ENCODE data around the gene VCL.
"Not testable (repeated sequence)": the region's sequence is repeated elsewhere in the genome, so short reads cannot be mapped to it uniquely, and the experiment has no call there.

The VCL gene

DNA sequence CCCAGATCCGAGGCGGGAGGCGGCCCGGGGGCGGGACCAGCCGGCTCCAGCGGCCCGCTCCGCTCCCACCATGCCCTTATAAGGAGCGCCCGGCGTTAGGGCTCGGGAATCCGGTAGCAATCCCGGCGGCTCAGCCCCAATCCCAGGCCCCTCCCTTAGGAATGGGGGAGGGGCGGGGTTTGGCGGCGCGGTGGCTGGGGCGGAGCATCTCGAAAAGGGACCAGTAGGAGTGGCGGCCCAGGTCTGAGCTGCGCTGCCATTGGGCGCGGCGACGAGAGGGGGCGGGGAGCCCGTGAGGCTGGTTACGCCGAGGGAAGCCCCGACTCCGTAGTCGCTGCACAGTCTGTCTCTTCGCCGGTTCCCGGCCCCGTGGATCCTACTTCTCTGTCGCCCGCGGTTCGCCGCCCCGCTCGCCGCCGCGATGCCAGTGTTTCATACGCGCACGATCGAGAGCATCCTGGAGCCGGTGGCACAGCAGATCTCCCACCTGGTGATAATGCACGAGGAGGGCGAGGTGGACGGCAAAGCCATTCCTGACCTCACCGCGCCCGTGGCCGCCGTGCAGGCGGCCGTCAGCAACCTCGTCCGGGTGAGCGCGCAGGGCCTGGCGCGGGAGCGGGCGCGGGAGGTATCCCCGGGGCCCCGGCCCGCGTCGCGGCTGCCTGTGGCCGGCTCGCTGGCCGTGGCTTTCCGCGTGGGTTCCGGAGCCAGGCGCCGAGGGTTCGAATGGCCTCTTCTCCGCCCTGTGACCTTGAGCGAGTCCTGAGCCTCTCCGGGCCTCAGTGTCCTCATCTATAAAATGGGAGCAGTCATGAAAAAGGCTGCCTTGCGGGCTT lies at the start of gene VCL:
Gene VCL (plus strand): TSS at position 330 of the 836 bp plus-strand sequence. CDS start 92 bp downstream, at position 422.
- peak; percentile 100 for DNase-seq

DNA sequence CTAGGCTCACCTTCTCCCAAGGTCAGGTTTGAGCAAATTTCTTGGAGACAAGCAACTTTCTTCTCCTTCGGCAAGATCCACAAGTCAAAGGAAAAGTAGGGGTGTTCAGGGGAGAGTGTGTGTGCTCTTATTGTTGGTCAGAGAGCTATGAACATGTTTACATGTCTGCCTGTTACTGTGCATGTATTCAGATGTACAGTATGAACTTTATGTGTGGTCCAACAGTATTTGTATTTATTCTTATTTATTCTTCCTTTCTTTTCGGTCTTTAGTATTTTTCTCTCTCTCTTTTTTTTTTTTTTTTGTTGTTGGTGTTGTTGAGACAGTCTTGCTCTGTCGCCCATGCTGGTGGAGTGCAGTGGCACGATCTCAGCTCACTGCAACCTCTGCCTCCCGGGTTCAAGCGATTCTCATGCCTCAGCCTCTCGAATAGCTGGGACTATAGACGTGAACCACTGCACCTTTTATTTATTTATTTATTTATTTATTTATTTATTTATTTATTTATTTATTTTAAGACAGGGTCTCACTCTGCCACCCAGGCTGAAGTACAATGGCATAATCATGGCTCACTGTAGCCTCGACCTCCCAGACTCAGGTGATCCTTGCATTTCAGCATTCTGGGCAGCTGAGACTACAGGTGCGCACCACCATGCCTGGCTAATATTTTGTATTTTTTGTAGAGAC lies 48.8 kb upstream of the VCL start:
- DNase-seq: no peak

DNA sequence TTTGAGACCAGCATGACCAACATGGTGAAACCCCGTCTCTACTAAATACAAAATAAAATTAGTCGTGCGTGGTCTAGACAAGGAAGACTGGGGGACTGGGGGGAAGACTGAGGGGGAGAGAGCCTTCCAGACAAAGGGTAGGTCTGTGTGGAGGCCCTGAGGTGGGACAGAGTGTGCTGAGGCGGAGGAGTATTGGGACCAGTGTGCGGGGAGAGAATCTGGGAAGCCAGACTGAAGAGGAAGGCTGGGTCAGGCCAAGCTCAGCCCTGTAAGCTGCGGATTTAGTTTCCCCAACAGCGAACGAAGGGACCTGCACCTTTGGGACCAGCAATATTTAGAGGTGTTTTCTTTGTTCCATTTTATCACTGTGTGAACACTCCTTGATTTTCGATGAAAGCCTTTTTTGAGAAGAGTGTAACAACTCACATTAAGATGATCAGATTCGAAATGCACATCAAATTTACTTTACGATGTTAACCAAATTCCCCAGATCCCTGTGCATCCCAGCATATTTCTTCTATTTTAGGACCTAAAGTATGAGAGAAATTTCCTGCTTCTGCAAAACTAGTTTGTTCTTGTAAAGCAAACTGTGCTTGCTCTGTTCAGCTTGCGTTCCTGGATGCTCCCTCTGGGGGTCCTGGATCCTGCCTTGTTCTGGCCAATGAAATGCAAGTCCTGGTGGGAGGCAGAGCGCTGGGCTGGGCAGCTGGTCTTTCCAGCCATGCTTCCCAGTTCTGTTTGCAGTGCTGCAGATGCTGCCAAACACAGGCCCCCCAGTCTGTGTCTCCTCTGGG lies 47.6 kb upstream of the VCL start:
- peak; percentile 82 for DNase-seq

DNA sequence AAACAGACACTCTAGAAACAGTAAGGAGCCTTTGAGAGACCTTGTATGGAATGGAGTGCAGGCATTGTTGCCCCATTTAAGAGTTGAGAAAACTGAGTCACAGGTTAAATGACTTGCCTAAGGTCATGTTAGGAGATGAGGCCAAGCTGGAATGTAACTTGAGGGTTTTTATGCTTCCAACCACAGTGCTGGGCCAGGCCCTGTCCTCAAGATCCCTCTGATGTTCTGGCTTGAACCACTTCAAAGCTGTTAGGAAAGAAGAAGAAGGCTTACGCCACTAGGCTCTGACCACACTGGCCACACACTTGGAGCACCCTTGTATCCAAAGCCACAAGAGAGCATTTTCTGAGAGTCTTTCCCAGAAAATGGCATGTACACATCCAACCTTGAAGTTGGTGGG lies 44.3 kb upstream of the VCL start:
- DNase-seq: peak; percentile 63

DNA sequence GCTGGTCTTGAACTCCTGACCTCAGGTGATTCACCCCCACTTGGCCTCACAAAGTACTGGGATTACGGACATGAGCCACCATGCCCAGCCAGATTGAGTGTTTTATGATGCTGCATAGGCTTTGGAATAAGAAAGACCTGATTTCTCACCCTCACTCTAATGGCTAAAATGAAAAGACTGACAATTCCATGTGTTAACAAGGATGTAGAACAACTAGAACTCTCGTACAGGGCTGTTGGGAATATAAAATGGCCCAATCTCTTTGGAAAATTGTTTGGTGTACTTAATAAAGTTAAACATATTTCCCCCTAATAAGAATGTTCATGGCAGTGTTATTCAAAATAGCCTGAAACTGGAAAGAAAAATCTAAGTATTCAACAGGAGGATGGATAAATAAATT lies 43.2 kb upstream of the VCL start:
- DNase-seq: no peak

DNA sequence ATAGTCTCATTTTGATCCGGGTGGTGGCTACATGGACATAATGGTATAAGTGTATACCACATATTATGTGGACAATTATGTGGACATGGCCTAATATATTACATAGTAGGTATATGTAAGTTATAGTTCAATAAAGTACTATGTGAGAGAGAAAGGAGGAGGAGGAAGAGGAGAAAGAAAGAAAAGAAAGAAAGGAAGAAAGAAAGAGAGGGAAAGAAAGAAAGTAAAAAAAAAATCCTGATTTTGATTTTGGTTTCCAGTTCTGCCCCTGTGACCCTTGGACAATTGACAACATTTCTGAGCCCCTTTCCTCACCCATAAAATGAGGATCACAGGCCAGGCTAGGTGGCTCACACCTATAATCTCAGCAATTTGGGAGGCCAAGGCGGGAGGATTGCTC lies 42.2 kb upstream of the VCL start:
- DNase-seq: no peak

DNA sequence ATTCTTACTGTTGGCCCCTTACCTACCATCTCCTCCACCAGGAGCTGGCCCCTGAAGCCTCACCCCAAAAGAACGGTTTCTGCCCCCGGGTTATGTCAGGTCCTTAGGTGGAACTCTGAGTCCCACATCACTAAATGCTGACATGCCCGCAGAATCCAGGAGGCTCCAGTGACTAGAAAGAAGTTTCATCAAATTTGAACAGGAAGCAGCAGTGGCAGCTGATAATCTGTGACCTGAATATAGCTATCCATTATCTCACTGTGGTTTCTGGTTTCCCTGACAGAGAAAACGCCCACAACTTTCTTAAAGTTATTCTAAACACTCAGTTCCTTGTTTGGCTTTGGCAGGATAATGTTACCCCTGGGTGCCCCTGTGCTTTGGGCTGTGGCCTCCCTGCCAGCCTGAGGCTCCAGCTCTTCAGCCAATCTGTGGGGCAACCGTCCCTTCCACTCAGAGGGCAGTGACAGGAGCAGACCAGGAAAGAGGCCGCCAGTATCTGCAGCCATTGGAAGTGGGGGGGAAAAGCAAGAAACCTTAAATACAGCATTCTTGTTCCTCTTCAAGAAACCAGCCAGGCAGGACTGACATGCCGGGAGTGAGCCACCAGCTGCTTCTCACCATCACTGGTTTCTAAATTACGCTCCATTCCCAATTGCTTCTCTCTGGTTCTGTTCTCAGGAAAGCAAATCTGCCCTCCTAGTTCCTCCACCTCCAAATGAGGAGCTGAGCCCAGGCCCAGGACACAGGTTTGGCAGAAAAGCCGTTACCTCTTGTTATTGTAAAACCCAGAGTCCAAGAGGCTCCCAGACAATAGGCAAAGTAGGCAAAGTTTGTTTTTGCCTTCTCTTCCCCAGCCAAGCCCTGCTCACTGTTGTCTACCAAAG lies 41.2 kb upstream of the VCL start:
- DNase-seq: peak; percentile 75

DNA sequence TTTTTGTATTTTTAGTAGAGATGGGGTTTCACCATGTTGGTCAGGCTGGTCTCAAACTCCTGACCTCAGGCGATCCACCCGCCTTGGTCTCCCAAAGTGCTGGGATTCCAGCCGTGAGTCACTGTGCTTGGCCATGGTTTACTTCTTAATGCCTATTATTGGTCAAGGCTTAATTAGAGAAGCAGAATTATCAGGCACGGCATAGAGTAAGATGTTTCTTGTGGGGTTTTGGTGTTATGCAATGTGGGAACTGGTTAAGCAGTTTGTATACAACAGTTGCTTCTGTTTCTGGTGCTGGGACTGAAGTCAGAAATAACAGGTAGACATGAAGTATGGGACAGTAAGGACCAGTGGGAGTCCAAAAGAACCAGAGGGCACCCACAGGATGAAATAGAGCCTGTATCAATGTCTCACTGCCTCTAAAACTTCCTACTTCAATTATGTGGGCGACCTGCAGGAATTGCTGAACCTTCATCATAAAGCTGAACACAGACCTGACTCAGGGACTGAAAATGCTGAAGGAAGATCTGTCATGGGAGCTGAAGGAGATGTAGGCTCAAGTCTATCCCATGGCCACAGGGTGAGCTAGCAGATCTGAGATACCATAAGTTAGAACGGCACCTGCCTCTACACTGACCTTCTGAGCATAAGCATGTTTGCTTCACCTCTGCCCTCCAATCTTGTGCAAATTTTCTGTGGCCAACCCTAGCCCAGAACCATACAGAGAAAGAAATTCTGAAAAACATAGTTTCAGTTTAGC lies 38.3 kb upstream of the VCL start:
- no peak for DNase-seq

DNA sequence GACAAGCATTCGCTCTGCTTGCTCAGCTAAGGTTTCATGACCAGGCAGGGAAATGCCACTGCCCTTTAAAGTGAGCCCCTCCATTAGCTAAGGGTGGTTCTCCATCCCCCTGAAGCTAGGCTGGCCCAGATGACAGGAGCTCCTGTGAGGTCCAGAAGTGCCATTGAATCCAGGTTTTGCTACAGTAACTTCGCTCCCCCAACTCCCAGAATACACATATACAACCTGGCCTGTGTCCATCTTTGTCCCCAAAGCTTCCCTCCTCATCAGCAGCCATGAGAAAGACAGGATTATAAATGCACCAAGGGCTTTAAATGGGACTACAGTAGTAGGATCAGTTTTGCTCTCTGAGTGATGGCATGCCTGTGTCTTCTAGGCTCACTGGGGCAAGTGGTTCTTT lies 35.5 kb upstream of the VCL start:
- no peak for DNase-seq

DNA sequence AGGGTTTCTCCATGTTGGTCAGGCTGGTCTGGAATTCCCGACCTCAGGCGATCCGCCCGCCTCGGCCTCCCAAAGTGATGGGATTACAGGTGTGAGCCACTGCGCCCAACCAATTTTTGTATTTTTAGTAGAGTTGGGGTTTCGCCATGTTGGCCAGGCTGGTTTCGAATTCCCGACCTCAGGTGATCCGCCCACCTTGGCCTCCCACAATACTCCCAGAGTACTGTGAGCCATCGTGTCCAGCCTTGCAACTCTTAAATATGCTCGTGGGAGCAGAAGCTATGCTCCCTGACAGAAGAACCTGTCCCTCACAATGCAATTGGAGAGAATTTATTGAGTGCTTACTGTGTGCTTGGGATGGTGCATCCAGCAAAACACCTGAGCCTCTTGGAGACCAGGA lies 34.4 kb upstream of the VCL start:
- not testable (repeated sequence) for DNase-seq

DNA sequence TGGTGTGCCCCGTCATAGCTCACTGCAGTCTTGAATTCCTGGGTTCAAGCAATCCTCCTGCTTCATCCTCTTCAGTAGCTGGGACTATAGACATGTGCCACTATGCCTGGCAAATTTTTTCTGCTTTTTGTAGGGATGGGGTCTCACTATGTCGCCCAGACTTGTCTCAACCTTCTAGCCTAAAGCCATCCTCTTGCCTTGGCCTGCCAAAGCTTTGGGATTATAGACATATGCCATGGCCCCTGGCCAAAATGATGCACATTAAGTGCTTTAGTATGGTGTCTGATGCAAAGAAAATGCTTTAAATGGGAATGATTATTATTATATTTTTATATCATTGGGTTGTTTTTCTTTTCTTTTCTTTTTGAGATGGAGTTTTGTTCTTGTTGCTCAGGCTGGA lies 33.2 kb upstream of the VCL start:
- no peak for DNase-seq

DNA sequence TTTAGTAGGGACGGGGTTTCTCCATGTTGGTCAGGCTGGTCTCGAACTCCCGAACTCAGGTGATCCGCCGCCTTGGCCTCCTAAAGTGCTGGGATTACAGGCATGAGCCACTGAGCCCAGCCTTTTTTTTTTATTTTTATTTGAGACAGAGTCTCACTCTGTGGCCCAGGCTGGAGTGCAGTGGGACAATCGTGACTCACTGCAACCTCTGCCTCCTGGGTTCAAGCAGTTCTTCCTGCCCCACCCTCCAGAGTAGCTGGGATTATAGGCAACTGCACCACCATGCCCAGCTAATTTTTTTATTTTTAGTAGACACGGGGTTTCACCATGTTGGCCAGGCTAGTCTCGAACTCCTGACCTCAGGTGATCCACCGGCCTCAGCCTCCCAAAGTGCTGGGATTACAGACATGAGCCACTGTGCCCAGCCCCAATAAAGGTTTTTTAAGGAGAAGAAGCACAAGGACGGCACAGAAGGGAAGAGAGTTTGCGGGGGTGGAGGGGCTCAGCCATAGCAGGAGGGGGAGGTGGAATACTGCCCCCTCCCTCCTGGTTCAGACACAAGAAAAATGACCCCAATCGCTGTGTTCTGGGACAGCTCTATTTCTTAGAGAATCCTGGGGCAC lies 32.5 kb upstream of the VCL start:
- DNase-seq: not testable (repeated sequence)

DNA sequence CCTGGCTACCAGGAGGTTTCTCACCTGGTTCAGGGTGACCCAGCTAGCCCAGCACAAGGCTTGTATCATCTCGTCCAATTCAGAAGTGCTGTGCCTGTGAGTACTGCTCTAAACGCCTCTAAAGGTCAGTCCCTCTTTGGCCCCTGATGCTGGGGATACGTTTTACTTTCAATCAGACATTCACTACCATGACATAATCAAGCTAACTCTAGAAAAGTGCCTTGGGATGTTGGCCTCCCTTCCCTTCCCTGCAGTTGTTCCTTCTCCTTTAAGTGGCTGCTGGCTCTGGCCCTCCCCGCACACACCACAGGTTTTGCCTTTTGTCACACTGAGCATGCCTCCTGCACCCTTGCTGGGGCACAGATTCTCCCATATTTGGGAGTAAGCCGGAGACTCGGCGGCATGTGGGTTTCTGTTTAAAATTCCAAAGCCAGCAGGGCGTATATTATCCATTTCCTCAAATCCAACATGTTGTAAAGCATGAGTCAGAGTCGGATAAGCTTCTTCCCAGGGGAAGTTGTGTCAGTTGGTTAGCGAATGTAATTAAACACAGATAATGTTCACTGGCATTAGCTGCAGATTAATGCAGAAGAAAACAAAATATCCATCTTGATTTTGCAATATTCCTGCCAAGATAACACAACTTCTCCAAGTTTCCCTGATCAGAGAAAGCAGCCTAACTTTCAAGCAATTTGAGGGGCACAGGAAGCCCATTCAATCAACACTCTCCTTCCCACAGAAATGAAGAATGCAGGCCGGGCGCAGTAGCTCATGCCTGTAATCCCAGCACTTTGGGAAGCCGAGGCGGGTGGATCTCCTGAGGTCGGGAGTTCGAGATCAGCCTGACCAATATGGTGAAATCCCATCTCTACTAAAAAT lies 31.8 kb upstream of the VCL start:
- DNase-seq: peak; percentile 91

DNA sequence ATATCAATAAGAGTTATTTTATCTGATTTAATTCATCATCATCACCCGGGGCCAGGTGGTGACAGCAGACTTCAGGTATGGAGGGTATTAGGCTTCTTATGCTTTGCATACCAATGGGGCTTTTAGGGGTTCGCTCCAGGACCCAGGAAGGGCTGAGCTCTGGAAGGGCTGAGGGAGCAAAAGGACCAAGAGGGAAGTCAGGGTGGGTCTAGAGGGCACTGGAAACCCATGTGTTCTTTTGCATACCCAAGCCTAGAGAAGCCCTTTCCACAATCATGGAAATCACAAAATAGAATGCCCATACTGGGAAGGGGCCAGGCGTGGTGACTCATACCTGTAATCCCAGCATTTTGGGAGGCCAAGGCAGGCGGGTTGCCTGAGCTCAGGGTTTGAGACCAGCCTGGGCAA lies 30.9 kb upstream of the VCL start:
- no peak for DNase-seq

DNA sequence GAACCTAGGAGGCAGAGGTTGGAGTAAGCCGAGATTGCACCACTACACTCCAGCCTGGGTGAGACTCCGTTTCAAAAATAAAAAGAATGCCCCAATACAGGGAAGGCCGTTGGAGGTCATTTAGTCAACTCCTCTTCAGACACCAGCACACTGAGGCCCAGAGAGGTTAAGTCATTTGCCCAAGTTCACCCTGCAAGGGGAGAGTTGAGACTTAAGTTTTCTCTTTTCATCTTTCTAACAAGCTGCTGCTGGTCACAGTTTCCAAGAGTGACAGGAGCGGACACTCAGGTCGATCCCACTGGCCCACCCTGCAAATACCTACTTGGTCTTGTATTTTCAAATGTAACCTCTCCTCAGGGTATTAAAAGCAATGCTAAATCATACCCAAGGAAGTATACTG lies 30.4 kb upstream of the VCL start:
- DNase-seq: no peak

DNA sequence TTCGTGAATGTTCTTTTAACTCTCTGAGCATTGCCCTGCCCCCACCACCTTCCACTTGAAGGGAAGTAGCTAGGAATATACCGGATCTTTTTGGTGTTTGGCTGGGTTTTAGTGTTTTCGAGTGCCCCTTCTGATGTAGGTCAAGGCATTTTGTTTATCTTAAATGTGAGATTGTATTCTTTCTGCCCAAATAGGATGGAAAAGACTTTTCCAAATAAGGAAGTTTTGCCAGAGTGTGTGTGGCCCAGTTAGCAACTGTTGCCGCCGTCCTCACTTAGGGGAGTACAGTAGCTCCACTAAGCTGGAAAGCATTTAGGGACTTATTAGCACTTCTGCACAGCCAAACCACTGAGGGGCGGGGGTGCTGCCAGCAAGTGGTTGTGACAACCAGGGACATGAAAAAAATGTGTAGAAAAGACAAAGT lies 29.8 kb upstream of the VCL start:
- DNase-seq: no peak

DNA sequence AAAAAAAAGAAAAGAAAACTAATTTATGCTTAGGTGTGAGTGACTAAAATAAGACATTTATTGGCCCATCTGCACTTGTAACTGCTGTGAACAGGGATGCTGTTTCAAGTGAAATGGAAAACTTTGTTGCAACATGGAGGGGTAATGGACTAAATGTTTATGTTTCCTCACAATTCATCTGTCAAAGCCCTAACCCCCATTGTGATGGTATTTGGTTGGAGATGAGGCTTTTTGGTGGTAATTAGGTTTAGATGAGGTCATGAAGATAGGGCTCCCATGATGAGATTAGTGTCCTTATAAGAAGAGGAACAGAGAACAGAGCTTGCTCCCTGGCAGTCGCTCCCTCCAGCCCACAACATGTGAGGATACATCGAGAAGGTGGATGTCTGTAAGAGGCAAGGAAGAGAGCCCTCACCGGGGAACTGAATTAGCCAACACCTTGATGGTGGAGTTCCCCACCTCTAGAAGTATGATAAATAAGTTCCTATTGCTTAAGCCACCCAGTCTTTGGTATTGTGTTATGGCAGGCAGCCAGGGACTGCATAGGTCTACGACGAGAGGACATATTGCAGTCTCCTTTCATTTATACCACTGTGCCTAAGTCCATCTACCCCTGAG lies 28.6 kb upstream of the VCL start:
- DNase-seq: no peak

DNA sequence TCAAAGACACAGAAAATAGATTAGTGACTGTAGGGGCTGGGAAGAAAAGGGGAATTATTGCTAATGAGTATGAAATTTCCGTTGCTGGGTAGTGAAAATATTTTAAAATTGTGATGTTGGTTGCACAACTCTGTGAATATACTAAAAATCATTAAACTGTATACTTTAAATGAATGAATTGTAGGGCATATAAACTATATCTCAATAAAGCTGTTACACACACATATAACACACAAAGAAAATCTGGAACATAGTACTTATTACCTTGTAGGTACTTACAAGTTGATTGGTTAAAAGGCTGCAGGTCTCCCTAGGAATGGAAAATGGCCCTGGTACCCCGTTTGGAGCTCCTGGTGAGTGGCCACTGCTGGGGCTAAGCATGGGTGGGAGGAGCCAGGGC lies 27.1 kb upstream of the VCL start:
- DNase-seq: no peak

DNA sequence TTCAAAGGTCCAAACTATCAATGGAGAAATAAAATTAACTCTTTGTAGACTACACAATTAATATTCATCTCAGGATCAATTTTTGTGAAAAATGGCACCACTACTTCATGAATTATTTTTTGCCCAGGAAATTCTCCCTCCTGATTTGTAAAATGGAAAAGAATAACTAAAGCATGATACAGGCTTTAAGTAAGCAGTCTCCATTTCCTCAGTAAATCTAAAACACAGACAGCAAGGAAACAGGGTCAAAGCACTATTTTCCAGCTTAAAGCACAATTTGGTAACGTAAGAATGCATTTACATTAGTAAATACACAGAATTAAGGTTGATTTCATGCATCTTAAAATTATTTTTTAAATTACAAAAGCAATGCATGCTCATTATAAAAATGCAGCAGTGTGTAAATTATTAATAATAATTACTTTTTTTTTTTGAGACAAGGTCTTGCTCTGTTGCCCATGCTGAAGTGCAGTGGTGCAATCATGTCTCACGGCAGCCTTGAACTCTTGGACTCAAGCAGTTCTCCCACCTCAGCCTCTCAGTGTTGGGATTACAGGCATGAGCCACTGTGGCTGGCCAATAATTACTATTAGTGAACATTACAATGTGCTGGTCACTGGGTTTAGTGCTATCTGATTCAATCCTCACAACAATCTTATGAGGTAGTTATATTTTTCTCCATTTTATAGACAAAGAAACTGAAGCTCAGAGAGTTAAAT lies 26.1 kb upstream of the VCL start:
- DNase-seq: no peak
